NB4 (cell line): ENCODE results near the gene KAT6B.
A peak's percentile ranks its signal among the peaks of the same experiment; 100 is the strongest.
"Not testable (repeated sequence)": the region's sequence is repeated elsewhere in the genome, so short reads cannot be mapped to it uniquely, and the experiment has no call there.

ENCODE experiments used
- DNase-seq: peaks from one replicate; pipeline ENCODE4 v3.0.0; 2010; ENCODE audit warnings: low read depth
- H3K4me3 ChIP-seq: one replicate; pipeline ENCODE4 v1.5.1; 2011; ENCODE audit warnings: mild to moderate bottlenecking, low read depth, low read length, moderate library complexity
- MYC ChIP-seq: IDR thresholded peaks from 2 replicates; pipeline ENCODE4 v1.6.1; 2011; ENCODE audit warnings: low read depth, low read length
- POLR2A ChIP-seq: IDR thresholded peaks from 2 replicates; pipeline ENCODE4 v1.6.1; 2011; ENCODE audit warnings: mild to moderate bottlenecking; ENCODE audit not compliant: insufficient read length; ENCODE audit errors: extremely low read depth
- TF ChIP-seq, protein P1 (sequence below): IDR thresholded peaks from 2 replicates; pipeline ENCODE4 v1.6.1; 2011; ENCODE audit warnings: low read depth, low read length
- TF ChIP-seq, protein P2 (sequence below): IDR thresholded peaks from one replicate; pipeline ENCODE4 v1.5.1; 2012; ENCODE audit warnings: low read depth, low read length

The KAT6B gene

DNA sequence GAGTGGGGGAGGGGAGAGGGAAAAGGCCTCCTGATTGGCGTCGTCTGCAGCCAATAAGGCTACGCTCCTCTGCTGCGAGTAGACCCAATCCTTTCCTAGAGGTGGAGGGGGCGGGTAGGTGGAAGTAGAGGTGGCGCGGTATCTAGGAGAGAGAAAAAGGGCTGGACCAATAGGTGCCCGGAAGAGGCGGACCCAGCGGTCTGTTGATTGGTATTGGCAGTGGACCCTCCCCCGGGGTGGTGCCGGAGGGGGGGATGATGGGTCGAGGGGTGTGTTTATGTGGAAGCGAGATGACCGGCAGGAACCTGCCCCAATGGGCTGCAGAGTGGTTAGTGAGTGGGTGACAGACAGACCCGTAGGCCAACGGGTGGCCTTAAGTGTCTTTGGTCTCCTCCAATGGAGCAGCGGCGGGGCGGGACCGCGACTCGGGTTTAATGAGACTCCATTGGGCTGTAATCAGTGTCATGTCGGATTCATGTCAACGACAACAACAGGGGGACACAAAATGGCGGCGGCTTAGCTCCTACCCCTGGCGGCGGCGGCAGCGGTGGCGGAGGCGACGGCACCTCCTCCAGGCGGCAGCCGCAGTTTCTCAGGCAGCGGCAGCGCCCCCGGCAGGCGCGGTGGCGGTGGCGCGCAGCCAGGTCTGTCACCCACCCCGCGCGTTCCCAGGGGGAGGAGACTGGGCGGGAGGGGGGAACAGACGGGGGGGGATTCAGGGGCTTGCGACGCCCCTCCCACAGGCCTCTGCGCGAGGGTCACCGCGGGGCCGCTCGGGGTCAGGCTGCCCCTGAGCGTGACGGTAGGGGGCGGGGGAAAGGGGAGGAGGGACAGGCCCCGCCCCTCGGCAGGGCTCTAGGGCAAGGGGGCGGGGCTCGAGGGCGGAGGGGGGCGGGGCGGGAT lies at the start of gene KAT6B:
KAT6B (plus strand) TSS at position 459 of the 903 bp plus-strand sequence. CDS start 16,258 bp downstream, outside the sequence.
- DNase-seq, result peak; percentile 100
- peak within 1 kb of the TSS; percentile 69 for H3K4me3 ChIP-seq
- TF ChIP-seq, protein P1, sequence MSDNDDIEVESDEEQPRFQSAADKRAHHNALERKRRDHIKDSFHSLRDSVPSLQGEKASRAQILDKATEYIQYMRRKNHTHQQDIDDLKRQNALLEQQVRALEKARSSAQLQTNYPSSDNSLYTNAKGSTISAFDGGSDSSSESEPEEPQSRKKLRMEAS, result peak; percentile 72
- TF ChIP-seq POLR2A, result peak; percentile 62
- TF ChIP-seq, protein P2, sequence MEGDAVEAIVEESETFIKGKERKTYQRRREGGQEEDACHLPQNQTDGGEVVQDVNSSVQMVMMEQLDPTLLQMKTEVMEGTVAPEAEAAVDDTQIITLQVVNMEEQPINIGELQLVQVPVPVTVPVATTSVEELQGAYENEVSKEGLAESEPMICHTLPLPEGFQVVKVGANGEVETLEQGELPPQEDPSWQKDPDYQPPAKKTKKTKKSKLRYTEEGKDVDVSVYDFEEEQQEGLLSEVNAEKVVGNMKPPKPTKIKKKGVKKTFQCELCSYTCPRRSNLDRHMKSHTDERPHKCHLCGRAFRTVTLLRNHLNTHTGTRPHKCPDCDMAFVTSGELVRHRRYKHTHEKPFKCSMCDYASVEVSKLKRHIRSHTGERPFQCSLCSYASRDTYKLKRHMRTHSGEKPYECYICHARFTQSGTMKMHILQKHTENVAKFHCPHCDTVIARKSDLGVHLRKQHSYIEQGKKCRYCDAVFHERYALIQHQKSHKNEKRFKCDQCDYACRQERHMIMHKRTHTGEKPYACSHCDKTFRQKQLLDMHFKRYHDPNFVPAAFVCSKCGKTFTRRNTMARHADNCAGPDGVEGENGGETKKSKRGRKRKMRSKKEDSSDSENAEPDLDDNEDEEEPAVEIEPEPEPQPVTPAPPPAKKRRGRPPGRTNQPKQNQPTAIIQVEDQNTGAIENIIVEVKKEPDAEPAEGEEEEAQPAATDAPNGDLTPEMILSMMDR, result no peak
- peak; percentile 80 for TF ChIP-seq MYC

DNA sequence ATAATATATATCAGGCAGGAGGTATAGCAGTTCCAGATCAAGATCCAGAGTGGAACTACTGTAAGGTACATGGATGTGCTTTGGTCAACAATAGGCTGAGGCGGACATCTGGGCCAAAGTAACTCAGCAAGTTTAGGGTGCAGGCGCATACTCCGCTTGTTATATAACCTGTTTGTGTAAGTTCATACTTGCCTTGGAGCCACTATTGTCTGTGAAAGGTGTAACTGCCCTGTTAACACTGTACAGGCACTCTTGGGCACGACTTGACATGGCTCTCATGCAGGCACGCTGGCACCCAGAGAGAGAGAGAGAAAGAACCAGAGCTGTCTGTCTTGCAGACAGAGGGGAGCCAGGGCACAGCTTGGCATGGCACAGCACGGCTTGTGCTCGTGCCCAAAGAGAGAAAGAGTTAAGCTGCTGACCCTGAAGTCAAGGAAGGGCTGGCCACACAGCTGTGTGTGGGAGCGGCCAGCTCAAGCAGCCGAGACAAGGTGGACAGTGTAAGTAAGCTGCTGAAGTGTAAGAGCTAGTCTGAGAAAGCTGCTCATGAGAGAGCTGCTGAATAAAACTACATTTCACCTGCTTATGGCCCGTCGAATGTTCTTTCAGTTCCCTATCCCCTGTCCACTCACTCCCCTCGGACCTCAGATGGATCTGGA lies 47.8 kb upstream of the KAT6B start:
- TF ChIP-seq, protein P1, result no peak
- TF ChIP-seq MYC (no peak), POLR2A (no peak)
- TF ChIP-seq, protein P2, result no peak
- peak; percentile 26 for DNase-seq
- H3K4me3 ChIP-seq, result no peak overlapping the region

DNA sequence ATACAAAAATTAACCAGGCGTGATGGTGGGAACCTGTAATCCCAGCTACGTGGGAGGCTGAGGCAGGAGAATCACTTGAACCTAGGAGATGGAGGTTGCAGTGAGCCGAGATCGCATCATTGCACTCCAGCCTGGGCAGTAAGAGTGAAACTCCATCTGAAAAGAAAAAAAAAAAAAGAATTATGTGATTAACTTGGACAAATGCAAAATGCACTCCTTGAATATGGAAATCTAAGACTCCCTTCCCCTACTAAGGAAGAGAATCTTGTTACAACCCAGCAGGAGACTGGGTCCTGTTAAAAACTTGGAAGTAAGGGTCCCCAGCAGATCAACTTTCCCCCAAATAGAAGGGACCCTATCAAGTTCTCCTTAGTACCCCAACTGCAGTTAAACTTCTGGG lies 44.5 kb upstream of the KAT6B start:
- not testable (repeated sequence) for H3K4me3 ChIP-seq, DNase-seq

DNA sequence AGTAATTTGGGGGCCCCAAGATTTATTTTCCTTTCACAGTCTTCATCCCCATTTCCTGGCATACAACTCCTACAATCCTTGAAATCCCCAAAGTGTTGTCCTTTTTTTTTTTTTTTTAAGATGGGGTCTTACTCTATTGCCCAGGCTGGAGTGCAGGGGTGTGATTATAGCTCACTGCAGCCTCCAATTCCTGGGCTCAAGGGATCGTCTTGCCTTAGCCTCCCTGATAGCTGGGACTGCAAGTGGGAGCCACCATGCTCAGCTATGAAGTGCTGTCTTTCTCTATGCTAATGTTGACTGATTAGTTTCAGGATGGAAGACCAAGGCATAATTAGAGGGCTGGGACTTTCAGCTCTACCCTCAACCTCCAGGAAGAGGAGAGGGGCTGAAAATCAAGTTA lies 41.9 kb upstream of the KAT6B start:
- DNase-seq, result no peak
- H3K4me3 ChIP-seq, result no peak overlapping the region
- TF ChIP-seq MYC, result no peak
- TF ChIP-seq POLR2A, result no peak
- TF ChIP-seq, protein P1, result no peak
- TF ChIP-seq, protein P2, result no peak

DNA sequence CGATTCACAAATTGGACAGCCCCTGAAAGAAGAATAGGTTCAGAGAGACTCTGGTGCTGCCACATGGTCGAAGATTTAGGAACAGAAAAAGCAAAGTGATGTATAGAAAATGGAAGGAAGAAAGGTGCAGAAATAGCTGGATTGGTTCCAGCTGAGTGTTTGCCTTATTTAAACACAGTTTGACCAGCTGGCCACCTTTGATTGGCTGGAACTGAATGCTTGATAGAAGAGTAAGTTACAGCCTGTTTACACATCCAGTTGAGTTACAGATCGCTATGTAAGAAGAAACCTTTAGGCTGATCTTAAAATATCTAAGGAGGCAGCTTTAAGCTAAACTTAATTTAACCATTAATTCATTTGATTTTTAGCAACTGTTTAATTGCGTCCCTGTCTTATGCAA lies 40.3 kb upstream of the KAT6B start:
- TF ChIP-seq, protein P2, result no peak
- TF ChIP-seq POLR2A (no peak), MYC (no peak)
- TF ChIP-seq, protein P1, result no peak
- DNase-seq, result no peak
- no peak overlapping the region for H3K4me3 ChIP-seq

DNA sequence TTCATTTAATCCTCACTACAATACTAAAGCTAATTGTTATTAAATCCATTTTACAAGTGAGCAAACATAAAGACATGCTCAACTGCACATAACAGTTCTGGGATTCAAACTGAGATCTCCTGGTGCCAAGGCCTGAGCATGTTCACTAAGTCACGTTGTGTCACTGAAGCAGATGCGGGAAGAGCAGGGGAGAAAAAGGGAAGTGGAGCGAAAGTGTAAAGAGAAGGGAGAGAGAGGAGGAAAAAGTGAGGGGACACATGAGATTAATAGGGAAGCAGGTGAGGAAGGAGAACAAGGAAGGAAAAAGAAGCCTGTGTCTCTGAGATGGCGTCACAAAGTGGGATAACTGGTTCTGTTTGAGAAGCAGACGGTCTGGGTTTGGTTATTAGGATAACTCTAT lies 38.9 kb upstream of the KAT6B start:
- TF ChIP-seq, protein P2, result no peak
- TF ChIP-seq POLR2A, result no peak
- TF ChIP-seq, protein P1, result no peak
- TF ChIP-seq MYC, result no peak
- H3K4me3 ChIP-seq, result no peak overlapping the region
- DNase-seq, result peak; percentile 18

DNA sequence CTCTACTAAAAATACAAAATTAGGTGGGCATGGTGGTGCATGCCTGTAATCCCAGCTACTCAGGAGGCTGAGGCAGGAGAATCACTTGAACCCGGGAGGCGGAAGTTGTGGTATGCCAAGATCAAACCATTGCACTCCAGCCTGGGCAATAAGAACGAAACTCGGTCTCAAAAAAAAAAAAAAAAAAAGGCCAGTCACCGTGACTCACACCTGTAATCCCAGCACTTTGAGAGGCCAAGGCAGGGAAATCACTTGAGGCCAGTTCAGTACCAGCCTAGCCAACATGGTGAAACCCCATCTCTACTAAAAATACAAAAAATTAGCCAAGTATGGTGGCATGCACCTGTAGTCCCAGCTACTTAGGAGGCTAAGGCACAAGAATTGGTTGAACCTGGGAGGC lies 34.4 kb upstream of the KAT6B start:
- not testable (repeated sequence) for H3K4me3 ChIP-seq

More for the DNA sequence above, 34.4 kb upstream of the KAT6B start:
- DNase-seq, result not testable (repeated sequence)
